HG03280 (cell line): Measurements from ENCODE around the gene PLCB3.

Experiments used
- ATAC-seq: cut with Tn5 transposase; IDR thresholded peaks from one replicate; pipeline ENCODE4 v1.9.1; 2021; ENCODE audit warnings: mild to moderate bottlenecking, moderate library complexity; ENCODE audit not compliant: unreplicated experiment

PLCB3 gene

DNA sequence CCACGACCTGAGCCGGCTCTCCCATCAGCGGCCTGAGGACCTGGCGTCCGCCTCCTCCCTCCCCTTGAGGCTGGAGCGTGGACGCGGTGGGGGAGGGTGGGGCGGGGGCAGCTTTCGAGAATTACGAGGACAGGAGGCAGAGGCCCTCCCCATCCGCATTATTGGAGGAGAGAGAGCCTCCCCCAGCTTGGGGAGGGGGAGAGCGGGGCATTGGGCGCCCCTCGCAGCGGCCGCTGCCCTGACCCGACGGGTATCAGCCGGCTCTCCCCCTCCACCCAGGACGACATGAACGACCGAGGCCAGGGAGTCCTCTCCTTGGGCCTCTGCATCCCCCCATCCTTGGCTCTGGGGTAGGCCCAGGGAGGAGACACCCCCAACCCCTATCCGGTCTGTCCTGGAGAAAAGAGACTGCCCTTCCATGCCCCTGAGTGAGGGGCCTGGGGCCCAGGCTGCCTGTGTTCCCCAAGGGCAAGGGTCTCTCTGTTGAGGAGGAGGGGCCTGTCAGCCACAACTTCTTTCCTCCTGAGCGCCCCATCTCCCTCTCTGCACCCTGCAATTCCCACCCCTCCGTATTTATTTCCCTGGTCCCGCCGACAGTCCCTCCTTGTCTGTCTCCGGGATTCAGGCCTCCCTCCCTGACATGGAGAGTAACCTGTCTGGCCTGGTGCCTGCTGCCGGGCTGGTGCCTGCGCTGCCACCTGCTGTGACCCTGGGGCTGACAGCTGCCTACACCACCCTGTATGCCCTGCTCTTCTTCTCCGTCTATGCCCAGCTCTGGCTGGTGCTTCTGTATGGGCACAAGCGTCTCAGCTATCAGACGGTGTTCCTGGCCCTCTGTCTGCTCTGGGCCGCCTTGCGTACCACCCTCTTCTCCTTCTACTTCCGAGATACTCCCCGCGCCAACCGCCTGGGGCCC is 34.8 kb downstream of the PLCB3 start:
- no peak for ATAC-seq

DNA sequence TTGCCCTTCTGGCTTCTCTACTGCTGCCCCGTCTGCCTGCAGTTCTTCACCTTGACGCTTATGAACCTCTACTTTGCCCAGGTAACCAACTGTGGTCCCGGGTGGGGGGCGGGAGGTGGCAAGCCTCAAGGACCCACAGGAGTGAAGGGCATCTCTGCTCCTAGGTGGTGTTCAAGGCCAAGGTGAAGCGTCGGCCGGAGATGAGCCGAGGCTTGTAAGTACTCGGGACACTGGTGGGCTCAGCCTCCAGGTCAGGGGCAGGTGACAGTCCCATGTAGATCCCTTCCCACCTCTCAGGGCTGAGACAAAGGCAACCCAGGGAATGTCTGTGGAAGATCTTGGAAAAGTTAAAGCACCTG is 35.5 kb downstream of the PLCB3 start:
- ATAC-seq, result no peak

DNA sequence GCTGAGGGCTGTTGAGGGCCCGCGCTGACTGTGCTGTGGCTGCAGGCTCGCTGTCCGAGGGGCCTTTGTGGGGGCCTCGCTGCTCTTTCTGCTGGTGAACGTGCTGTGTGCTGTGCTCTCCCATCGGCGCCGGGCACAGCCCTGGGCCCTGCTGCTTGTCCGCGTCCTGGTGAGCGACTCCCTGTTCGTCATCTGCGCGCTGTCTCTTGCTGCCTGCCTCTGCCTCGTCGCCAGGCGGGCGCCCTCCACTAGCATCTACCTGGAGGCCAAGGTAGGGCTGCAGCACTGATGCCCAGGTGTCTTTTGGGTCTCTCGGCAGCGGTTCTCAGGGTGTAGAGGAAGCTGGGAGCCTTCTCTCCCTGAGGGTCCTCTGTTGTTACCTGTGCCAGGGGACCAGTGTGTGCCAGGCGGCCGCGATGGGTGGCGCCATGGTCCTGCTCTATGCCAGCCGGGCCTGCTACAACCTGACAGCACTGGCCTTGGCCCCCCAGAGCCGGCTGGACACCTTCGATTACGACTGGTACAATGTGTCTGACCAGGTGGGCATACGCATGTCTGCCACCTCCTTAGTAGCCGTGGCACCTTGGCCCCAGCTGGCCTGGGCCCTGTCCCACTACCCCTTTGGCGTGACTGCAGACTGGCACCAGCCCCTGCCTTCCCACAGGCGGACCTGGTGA is 36.5 kb downstream of the PLCB3 start:
- ATAC-seq, result no peak

GRCh38 chr11:64288353-64288750 is 37.0 kb downstream of the PLCB3 start:
- no peak for ATAC-seq

DNA sequence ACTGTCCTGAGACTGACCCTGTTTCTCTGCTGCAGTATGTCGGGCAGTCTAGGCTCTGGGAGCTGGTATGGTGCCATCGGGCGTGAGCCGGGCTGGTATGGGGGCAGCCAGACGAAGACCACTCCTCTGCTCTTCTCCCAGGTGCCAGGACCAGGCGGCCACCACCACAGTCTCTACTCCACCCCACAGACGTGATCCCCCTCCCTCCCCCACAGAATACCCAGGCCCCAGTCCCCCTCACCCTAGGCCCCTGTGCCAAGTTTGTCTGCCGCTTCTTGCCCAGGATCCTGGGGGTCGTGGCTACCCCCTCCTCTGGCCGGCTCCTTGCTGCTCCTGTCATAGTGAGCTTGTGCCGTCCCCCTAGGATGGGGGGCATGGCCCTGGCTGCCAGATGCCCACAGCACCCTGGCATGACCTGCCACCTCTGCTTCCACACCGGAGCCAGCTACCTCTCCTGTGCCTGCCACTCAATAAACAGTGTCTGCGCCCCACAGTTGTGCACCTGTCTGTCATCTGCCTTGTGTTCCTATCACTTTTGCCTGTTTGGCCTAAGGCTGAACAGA is 37.8 kb downstream of the PLCB3 start:
- ATAC-seq, result no peak

DNA sequence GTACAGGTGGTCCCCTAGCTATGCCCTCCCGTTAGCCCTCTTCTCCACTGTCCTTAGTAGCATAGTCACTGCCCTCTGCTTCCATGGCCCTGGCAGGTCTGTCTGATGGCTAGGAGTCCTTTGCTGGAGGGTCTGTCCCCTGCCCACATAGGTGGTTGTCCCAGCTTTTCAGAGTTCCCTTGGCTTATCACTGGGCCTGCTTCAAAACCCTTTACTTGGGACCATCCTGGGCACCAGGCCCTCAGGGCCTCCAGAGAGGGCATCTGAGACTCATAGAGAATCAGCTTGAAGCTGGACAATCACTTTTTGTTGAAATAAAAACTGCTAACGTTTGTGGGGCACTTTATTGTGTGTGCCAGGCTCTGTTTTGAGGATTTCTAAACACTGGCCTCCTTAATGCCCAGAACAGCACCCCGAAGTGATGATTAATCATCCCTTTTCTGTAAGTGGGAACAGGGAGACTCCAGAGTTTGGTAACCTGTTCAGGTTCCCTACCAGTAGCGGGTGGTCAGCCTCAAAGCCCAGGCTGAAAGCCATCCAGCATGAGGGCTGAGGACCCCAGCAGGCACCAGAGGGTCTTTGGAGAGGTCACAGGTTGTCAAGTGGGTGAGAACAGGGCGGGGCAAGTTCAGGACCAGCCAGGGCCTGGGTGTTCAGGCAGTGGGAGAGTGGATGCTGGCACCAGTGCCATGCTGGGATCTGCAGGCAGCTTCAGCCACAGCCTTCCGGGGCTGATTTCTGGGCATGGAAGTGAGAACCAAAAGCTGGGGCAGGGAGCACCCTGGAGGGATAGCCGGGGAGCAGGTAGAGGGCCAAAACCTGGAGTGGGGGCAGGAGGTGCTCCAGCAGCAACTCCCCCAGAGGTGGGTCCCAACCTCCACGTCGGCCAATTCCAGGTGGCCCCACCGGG is 39.3 kb downstream of the PLCB3 start:
- no peak for ATAC-seq

GRCh38 chr11:64291262-64291751 is 40.0 kb downstream of the PLCB3 start, which contains the start of gene KCNK4:
Gene KCNK4 (plus strand): TSS chr11:64291302. CDS start chr11:64293019, 1,717 bp downstream.
- no peak for ATAC-seq

DNA sequence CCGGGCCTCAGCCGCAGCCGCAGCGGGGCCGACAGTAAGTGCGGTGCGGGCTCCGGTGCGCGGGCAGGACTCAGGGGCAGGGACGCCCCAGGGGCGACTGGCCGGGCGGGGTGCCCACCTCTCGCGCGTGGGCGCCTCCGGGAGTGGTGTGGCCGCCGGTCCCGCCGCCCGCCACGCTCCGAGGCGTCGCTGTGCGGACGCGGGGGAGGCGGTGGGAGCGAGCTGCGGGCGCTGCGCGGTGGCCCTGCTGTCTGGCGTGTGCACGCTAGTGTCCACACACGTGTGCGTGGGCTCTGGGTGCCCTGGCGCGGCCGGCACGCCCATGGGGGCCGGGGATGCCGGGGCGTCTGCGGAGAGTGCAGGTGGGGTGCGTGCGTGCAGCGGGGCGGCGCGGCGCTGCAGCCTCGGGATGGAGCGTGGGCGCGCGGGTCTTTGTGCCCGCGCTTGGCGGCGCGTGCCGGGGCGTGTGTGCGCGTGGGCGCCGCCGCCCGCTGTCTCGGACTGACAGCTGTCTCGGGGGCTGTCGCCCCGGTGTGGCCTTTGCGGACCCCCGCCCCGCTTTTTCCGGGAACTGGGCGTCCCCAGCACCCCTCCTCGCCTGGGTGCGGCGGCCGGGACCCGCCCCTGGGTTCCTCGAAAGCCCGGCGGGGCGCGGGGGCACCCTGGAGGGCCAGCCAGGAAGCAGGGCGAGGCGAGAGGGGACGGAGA is 40.6 kb downstream of the PLCB3 start:
- no peak for ATAC-seq

- ATAC-seq, result no peak
These were observed 41.3 kb downstream of the PLCB3 start for GRCh38 chr11:64292460-64293254.

GRCh38 chr11:64294774-64295173 is 43.4 kb downstream of the PLCB3 start:
- no peak for ATAC-seq

- ATAC-seq, result no peak
These were observed 44.4 kb downstream of the PLCB3 start for GRCh38 chr11:64295760-64296159.

- no peak for ATAC-seq
These were observed 44.9 kb downstream of the PLCB3 start for GRCh38 chr11:64296236-64296635.

DNA sequence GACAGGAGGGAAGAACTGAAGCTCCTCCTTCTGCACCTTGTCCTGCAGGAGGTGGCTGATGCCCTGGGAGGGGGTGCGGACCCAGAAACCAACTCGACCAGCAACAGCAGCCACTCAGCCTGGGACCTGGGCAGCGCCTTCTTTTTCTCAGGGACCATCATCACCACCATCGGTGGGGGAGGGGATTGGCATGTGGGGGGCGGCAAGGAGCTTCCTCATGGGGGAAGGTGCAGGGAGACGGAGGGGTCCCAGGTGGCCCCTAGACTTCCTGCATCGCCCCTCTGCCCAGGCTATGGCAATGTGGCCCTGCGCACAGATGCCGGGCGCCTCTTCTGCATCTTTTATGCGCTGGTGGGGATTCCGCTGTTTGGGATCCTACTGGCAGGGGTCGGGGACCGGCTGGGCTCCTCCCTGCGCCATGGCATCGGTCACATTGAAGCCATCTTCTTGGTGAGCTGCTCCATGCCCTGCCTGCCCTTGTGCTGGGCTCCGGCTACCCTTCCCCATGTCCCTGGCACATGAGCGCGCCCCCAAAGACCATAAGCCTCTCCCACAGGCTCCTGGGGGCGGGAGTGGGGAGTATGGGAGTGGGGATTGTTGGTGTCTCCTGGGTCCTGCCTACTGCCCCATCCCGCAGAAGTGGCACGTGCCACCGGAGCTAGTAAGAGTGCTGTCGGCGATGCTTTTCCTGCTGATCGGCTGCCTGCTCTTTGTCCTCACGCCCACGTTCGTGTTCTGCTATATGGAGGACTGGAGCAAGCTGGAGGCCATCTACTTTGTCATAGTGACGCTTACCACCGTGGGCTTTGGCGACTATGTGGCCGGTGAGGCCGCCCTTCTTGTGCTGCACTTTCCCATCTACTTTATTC is 45.7 kb downstream of the PLCB3 start:
- ATAC-seq, result no peak

DNA sequence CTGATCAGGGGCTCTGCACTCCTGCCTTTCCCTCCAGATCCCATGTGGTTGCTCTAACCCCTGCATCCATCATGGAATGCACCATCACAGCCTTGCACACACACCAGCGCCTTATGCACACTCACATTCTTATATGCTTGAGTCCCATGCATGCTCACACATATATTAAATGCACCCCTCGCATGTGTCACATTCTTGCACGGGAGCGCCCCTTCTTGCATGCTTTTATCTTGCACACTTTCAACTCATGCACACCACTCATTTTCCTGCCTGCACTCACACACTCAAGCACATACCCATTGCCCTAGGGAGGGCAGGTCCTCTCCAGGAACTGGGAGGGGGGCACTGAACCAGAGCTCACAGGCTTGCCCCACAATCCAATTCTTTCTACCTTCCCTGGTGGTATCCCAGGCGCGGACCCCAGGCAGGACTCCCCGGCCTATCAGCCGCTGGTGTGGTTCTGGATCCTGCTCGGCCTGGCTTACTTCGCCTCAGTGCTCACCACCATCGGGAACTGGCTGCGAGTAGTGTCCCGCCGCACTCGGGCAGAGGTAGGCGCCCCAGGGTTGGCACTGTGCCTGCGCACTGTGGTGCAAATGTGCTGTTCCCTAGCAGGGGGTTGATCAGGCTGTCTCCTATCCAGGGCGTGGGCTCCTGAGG is 46.5 kb downstream of the PLCB3 start:
- ATAC-seq, result no peak

DNA sequence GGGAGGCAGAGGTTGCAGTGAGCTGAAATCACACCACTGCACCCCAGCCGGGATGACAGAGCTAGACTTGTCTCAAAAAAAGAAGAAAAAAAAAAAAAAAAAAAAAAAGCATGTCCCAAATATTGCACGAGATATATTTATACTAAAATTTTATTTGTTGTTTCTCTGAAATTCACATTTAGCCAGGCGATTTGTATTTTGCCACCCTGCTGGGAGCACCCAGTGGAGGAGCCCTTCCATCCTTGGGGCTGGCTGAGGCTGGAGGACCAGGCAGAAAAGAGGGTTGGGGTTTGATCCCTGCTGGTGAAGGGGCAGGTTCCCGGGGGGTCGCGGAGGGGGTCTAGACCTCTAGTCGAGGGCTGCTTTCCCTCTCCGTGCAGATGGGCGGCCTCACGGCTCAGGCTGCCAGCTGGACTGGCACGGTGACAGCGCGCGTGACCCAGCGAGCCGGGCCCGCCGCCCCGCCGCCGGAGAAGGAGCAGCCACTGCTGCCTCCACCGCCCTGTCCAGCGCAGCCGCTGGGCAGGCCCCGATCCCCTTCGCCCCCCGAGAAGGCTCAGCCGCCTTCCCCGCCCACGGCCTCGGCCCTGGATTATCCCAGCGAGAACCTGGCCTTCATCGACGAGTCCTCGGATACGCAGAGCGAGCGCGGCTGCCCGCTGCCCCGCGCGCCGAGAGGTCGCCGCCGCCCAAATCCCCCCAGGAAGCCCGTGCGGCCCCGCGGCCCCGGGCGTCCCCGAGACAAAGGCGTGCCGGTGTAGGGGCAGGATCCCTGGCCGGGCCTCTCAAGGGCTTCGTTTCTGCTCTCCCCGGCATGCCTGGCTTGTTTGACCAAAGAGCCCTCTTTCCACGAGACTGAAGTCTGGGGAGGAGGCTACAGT is 47.9 kb downstream of the PLCB3 start:
- ATAC-seq, result no peak

DNA sequence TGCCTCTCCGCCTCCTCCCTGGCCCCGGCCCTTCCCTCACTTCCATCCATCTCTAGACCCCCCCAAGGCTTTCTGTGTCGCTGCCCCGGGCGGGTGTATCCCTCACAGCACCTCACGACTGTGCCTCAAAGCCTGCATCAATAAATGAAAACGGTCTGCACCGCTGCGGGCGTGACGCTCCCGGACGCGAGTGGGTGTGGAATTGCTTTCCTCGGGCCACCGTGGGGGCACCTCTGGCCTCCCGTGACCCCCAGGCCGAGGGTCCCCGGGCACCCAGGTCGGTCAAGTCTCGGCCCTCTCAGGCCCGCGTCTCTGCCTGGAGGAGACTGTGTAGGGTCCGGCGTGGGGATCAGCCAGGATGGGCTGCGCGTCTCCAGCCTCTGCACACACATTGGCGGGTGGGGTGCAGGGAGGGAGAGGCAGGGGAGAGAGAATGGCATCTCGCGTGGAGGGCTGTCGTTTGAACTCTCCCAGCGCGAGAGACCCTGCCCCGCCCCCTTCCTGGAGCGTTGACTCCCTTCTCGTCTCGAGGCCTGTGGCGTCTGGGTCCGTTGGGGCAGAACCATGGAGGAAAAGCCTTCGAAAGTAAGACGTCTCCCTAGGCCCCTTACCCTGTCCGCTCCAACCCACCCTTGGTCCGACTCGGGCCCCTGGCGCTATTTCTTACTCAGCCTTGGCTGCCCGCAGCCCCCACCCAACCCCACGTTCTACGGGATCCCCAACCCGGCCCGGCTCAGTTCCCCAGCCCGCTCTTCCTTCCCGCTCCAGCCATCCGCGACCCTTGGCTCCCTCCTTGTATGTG is 48.7 kb downstream of the PLCB3 start, which contains the start of gene CATSPERZ:
Gene CATSPERZ, plus strand, starts transcription at position 512 of the 802 bp plus-strand sequence. Its CDS starts 53 bp downstream, at position 565.
- ATAC-seq, result no peak
